ENCODE measurements around the gene SHROOM4.

SHROOM4 gene

GRCh38 chrX:50586980-50587379 is 227.0 kb downstream of the SHROOM4 start:
- no peak for TF ChIP-seq CTCF (conservative IDR thresholded peaks at IDR 0.05; ENCODE audit: low read length)
- no peak overlapping the region for H3K4me3 ChIP-seq (ENCODE audit: low read length)
- no peak for DNase-seq (ENCODE audit: low read depth)

DNA sequence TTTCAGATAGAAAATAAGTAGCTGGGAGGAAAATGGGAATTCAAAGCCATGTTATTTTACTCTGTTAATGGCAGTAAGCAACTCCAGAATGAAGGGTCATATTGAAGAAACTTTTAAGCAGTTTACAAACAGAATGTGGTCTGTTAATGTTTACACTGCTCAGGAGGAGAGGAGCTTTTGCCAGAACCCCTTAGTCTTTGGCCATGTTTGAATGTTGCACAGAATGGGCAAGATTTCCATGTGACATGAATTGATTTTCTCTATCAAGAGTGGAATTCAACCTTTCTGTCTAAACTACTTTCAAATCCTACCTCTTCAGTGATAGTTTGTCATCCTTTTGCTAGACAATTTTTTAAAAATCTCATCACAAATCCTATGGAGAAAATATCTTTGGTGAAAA is 227.6 kb downstream of the SHROOM4 start:
- DNase-seq (ENCODE audit: low read depth): no peak
- TF ChIP-seq CTCF (conservative IDR thresholded peaks at IDR 0.05; ENCODE audit: low read length): no peak
- H3K4me3 ChIP-seq (ENCODE audit: low read length): no peak overlapping the region

- no peak overlapping the region for H3K4me3 ChIP-seq (ENCODE audit: low read length)
- no peak for TF ChIP-seq CTCF (conservative IDR thresholded peaks at IDR 0.05; ENCODE audit: low read length)
- DNase-seq (ENCODE audit: low read depth): no peak
Measured at GRCh38 chrX:50581405-50581804, 232.6 kb downstream of the SHROOM4 start.

GRCh38 chrX:50579955-50580354 is 234.0 kb downstream of the SHROOM4 start:
- TF ChIP-seq CTCF (conservative IDR thresholded peaks at IDR 0.05; ENCODE audit: low read length): peak; percentile 65
- H3K4me3 ChIP-seq (ENCODE audit: low read length): no peak overlapping the region
- DNase-seq (ENCODE audit: low read depth): peak; percentile 48

DNA sequence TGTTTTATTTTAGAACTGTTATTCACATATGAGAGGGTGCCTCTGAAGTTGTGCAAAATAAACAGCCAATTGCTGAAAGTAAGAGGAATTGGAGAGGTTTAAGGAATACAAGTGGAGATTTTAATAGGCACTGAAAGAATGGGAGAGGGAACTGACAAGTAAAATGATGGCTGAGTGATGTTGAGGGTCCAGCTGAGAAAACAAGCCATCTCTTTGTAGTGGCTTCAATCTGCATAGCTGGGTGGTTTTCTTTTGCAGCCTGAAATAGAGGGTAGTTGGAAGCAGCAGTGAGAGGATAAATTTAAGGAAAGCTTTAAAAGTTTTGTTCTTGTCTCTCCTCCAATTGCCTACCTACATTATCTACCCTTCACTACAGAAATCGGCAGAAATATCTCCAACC is 236.7 kb downstream of the SHROOM4 start:
- TF ChIP-seq CTCF (conservative IDR thresholded peaks at IDR 0.05; ENCODE audit: low read length): no peak
- no peak overlapping the region for H3K4me3 ChIP-seq (ENCODE audit: low read length)
- no peak for DNase-seq (ENCODE audit: low read depth)

- no peak for TF ChIP-seq CTCF (conservative IDR thresholded peaks at IDR 0.05; ENCODE audit: low read length)
- no peak for DNase-seq (ENCODE audit: low read depth)
- H3K4me3 ChIP-seq (ENCODE audit: low read length): no peak overlapping the region
Measured at GRCh38 chrX:50567636-50568035, 246.4 kb downstream of the SHROOM4 start.

DNA sequence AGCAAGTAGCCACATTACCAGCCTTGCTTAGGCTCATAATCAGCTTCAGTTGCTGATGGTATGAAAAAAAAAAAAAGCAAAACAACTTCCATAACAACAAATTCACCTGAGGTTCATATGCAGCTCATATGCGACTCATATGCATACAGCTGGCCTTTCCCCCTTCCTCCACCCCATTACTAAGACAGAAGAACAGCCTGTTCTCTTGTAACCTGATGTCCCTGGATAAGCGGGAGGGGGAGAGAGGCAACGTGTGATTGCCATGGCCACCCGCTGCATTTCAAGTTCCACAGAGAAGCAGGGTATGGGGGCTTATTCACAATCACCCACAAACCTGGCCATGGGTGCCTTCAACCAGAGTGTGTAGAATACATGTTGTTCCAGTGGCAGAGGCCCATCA is 248.3 kb downstream of the SHROOM4 start:
- TF ChIP-seq CTCF (conservative IDR thresholded peaks at IDR 0.05; ENCODE audit: low read length): no peak
- no peak overlapping the region for H3K4me3 ChIP-seq (ENCODE audit: low read length)
- no peak for DNase-seq (ENCODE audit: low read depth)
